IMR-90 (cell line): ENCODE measurements around the gene ANKRD16. TPM values are rescaled to one million over a fixed set of nuclear protein-coding genes. Genes with fewer than 3 reads are reported as not detected.

Source experiments
- ATAC-seq: fragments of 200-7000 bp; cut with Tn5 transposase; 2 replicates; pipeline ENCODE4 v1.9.1; 2020; ENCODE audit warnings: low read depth, mild to moderate bottlenecking, moderate library complexity
- BruUV-seq: library from RNA; stranded (reverse); fragments of 400-500 nt; replicated peaks from 2 replicates; lab custom pipeline; 2021; lab: Mats Ljungman, UMichigan
- CTCF ChIA-PET: fragments of 300-600 bp; formaldehyde crosslinking; extraction: SDS; loops from one replicate; lab custom pipeline; 2021; ENCODE audit warnings: antibody characterized with exemption; lab: Yijun Ruan, JAX
- POLR2A ChIA-PET: fragments of 300-600 bp; sonication (Branson Sonifier 250); formaldehyde crosslinking; loops from one replicate; lab custom pipeline; 2022; ENCODE audit warnings: antibody characterized with exemption; ENCODE audit not compliant: unreplicated experiment; lab: Charles Lee
- DNase-seq: peaks from one replicate; pipeline ENCODE4 v3.0.0; 2013
- H2AFZ ChIP-seq: replicated peaks from 2 replicates; pipeline ENCODE3; 2013; ENCODE audit warnings: low read length, mild to moderate bottlenecking; ENCODE audit not compliant: poor library complexity
- H2AK5ac ChIP-seq: 2 replicates; pipeline ENCODE4 v1.6.1; 2013; ENCODE audit warnings: low read depth, low read length, inconsistent platforms
- H2AK9ac ChIP-seq: replicated peaks from 2 replicates; pipeline ENCODE3; 2013; ENCODE audit warnings: mild to moderate bottlenecking, low read depth, low read length, moderate library complexity; ENCODE audit not compliant: poor library complexity
- H2BK120ac ChIP-seq: 2 replicates; pipeline ENCODE4 v1.6.1; 2013; ENCODE audit warnings: low read depth, low read length, inconsistent platforms
- H2BK15ac ChIP-seq: 3 replicates; pipeline ENCODE4 v1.6.1; 2013; ENCODE audit warnings: low read depth, low read length, inconsistent platforms
- H2BK20ac ChIP-seq: 2 replicates; pipeline ENCODE4 v1.6.1; 2013; ENCODE audit warnings: low read depth, mild to moderate bottlenecking, inconsistent platforms, low read length, moderate library complexity
- H2BK5ac ChIP-seq: 2 replicates; pipeline ENCODE4 v1.6.1; 2013; ENCODE audit warnings: mild to moderate bottlenecking, low read depth, low read length, inconsistent platforms; ENCODE audit not compliant: poor library complexity, severe bottlenecking
- H3K14ac ChIP-seq: replicated peaks from 2 replicates; pipeline ENCODE4 v1.6.1; 2013; ENCODE audit warnings: low read depth, low read length, inconsistent platforms
- H3K18ac ChIP-seq: 2 replicates; pipeline ENCODE4 v1.6.1; 2013; ENCODE audit warnings: low read depth, low read length, control low read depth
- H3K23ac ChIP-seq: 2 replicates; pipeline ENCODE4 v1.6.1; 2013; ENCODE audit warnings: low read depth, low read length, inconsistent platforms
- H3K27ac ChIP-seq: 2 replicates; pipeline ENCODE4 v1.5.1; 2013; ENCODE audit warnings: mild to moderate bottlenecking, control low read depth, low read length; ENCODE audit not compliant: insufficient read depth
- H3K27me3 ChIP-seq: 2 replicates; pipeline ENCODE4 v1.6.1; 2013; ENCODE audit warnings: low read length; ENCODE audit not compliant: control insufficient read depth, insufficient read depth
- H3K36me3 ChIP-seq: 2 replicates; pipeline ENCODE4 v1.6.1; 2013; ENCODE audit warnings: low read length, mixed read lengths; ENCODE audit not compliant: control insufficient read depth, insufficient read depth
- H3K4ac ChIP-seq: 2 replicates; pipeline ENCODE4 v1.6.1; 2013; ENCODE audit warnings: low read depth, low read length, inconsistent platforms
- H3K4me1 ChIP-seq: 2 replicates; pipeline ENCODE4 v1.6.1; 2013; ENCODE audit warnings: low read length, mixed read lengths; ENCODE audit not compliant: control insufficient read depth, insufficient read depth
- H3K4me2 ChIP-seq: 2 replicates; pipeline ENCODE4 v1.6.1; 2013; ENCODE audit warnings: low read depth, mild to moderate bottlenecking, control low read depth, low read length, moderate library complexity
- H3K4me3 ChIP-seq: 2 replicates; pipeline ENCODE4 v1.5.1; 2013; ENCODE audit warnings: low read depth, mild to moderate bottlenecking, control low read depth, low read length, moderate library complexity; ENCODE audit not compliant: insufficient read depth
- H3K56ac ChIP-seq: 2 replicates; pipeline ENCODE4 v1.6.1; 2013; ENCODE audit warnings: low read length, inconsistent platforms; ENCODE audit not compliant: insufficient read depth; ENCODE audit errors: extremely low read depth
- H3K79me1 ChIP-seq, 2 experiments: 2 replicates each; pipeline ENCODE4 v1.6.1; 2013; ENCODE audit warnings: low read length in 2 of 2, inconsistent platforms in 1 of 2, low read depth in 1 of 2
- H3K9ac ChIP-seq: 2 replicates; pipeline ENCODE4 v1.6.1; 2013; ENCODE audit warnings: low read depth, low read length, control low read depth
- H3K9me1 ChIP-seq: 2 replicates; pipeline ENCODE4 v1.6.1; 2013; ENCODE audit warnings: low read length, inconsistent platforms; ENCODE audit not compliant: insufficient read depth
- H3K9me3 ChIP-seq: 2 replicates; pipeline ENCODE4 v1.6.1; 2013; ENCODE audit warnings: low read length; ENCODE audit not compliant: control insufficient read depth, insufficient read depth
- H4K20me1 ChIP-seq: 2 replicates; pipeline ENCODE4 v1.6.1; 2013; ENCODE audit warnings: low read length, inconsistent platforms; ENCODE audit not compliant: insufficient read depth
- H4K5ac ChIP-seq: 2 replicates; pipeline ENCODE4 v1.6.1; 2013; ENCODE audit warnings: mild to moderate bottlenecking, low read depth, low read length, control low read depth
- H4K8ac ChIP-seq, 2 experiments: 2 replicates each; pipeline ENCODE4 v1.6.1; 2013; ENCODE audit warnings: low read depth in 2 of 2, low read length in 2 of 2, control low read depth in 1 of 2, inconsistent platforms in 1 of 2
- H4K91ac ChIP-seq: 2 replicates; pipeline ENCODE4 v1.6.1; 2013; ENCODE audit warnings: low read depth, low read length, inconsistent platforms; ENCODE audit not compliant: insufficient read depth
- CEBPB ChIP-seq: IDR thresholded peaks from 2 replicates; pipeline ENCODE4 v1.6.1; 2012; ENCODE audit warnings: low read depth, low read length, improper control_type of control experiment
- RCOR1 ChIP-seq: IDR thresholded peaks from 2 replicates; pipeline ENCODE4 v1.6.1; 2012; ENCODE audit warnings: mild to moderate bottlenecking, low read length, improper control_type of control experiment; ENCODE audit not compliant: insufficient replicate concordance
- WGBS, 2 experiments: methylation state at CpG; one replicate each; pipeline versions ENCODE4 v1.1.5 to v1.1.7; 2013; ENCODE audit warnings: missing lambda C conversion rate in 2 of 2; ENCODE audit not compliant: insufficient read length in 1 of 2; ENCODE audit errors: extremely low coverage in 2 of 2; 5-methylcytosine and 5-hydroxymethylcytosine counted together
- dilution Hi-C: fragments of 300-500 bp; cut with HindIII; formaldehyde crosslinking; loops from one replicate; pipeline ENCODE4 v1.14.3; 2018; ENCODE audit warnings: low sequenced_read_pairs; ENCODE audit not compliant: unreplicated experiment
- in situ Hi-C: fragments of 300-500 bp; cut with MboI; formaldehyde crosslinking; loops from 3 replicates; pipeline ENCODE4 v1.14.3; 2019; ENCODE audit warnings: low sequenced_read_pairs, inconsistent platforms, mixed read lengths
- intact Hi-C: fragments of 100-400 bp; cut with micrococcal nuclease; formaldehyde crosslinking; loops from 2 replicates; pipeline ENCODE4 v1.10.0; 2022
- polyA plus RNA-seq, 3 experiments: library from polyadenylated mRNA; depleted of rRNA; stranded (reverse); fragments of >200 nt; gene quantifications; 2 replicates each; pipeline ENCODE4 v1.2.3, GENCODE V29; 2012; ENCODE audit warnings: low replicate concordance in 1 of 3
- total RNA-seq: library from RNA; depleted of rRNA; stranded (reverse); fragments of >200 nt; gene quantifications from 2 replicates; pipeline ENCODE4 v1.2.3, GENCODE V29; 2012

The ANKRD16 gene
- total and polyA plus RNA-seq, 2 of the 4 experiments (the other 2 are of a cell fraction): 5.1 to 5.7 TPM

- CTCF ChIA-PET: no interaction called here
- no peak for ATAC-seq
- in situ Hi-C loops: no loop called here
These were observed 42.7 kb upstream of the ANKRD16 start for GRCh38 chr10:5932345-5932744.

More at GRCh38 chr10:5932345-5932744, 42.7 kb upstream of the ANKRD16 start:
- no peak overlapping the region for H2AK5ac ChIP-seq
- no peaks in the 10 kb centered on the region for H3K27me3 ChIP-seq
- no peak overlapping the region for H3K23ac ChIP-seq
- H3K9ac ChIP-seq: no peak overlapping the region
- H2AK9ac ChIP-seq: no peak overlapping the region
- H2BK20ac ChIP-seq: no peak overlapping the region
- no peak overlapping the region for H3K14ac ChIP-seq
- TF ChIP-seq RCOR1 (no peak), CEBPB (peak; percentile 63)
- peaks cover 7% of the 10 kb centered on the region for H3K4me1 ChIP-seq
- H2AFZ ChIP-seq: no peak overlapping the region
- POLR2A ChIA-PET: no interaction called here
- H2BK15ac ChIP-seq: no peak overlapping the region
- H3K4ac ChIP-seq: no peak overlapping the region
- peaks cover 14 to 29% of the 10 kb centered on the region in 2 experiments for H3K79me1 ChIP-seq
- no peak overlapping the region for H2BK120ac ChIP-seq
- peaks cover 63% of the 10 kb centered on the region for H3K36me3 ChIP-seq
- no peak overlapping the region for H3K56ac ChIP-seq
- no peak overlapping the region for H4K8ac ChIP-seq
- no peak overlapping the region for H3K4me2 ChIP-seq
- no peak overlapping the region for H3K27ac ChIP-seq
- no peaks in the 10 kb centered on the region; the same call in 1 of the 2 replicates for H4K20me1 ChIP-seq
- no peak overlapping the region for H3K18ac ChIP-seq
- dilution Hi-C loops: no loop called here
- H2BK5ac ChIP-seq: no peak overlapping the region
- no peaks in the 10 kb centered on the region for H3K9me3 ChIP-seq
- no peak overlapping the region for H3K4me3 ChIP-seq
- DNase-seq: no peak
- H4K5ac ChIP-seq: no peak overlapping the region
- H3K9me1 ChIP-seq: no peaks in the 10 kb centered on the region
- H4K91ac ChIP-seq: no peak overlapping the region
- intact Hi-C loops: no loop called here
- WGBS, 2 experiments: 97% methylated on average over 4 of the region's 5 CpGs; no CpG with 5 or more reads in 1 of the 2 experiments
- no TSS peak for BruUV-seq
